DND-41 (cell line): ENCODE measurements around the gene HS3ST5.

Source experiments
- EZH2 ChIP-seq: IDR thresholded peaks from 3 replicates; pipeline ENCODE4 v1.6.1; 2012; ENCODE audit warnings: borderline replicate concordance, low read depth, mild to moderate bottlenecking, moderate library complexity, low read length, inconsistent platforms; ENCODE audit not compliant: severe bottlenecking
- TF ChIP-seq, protein P1 (sequence below): IDR thresholded peaks from 2 replicates; pipeline ENCODE4 v1.5.1; 2012; ENCODE audit warnings: borderline replicate concordance, low read length, moderate library complexity, mild to moderate bottlenecking; ENCODE audit not compliant: poor library complexity, severe bottlenecking; ENCODE audit errors: extremely low read depth

DNA sequence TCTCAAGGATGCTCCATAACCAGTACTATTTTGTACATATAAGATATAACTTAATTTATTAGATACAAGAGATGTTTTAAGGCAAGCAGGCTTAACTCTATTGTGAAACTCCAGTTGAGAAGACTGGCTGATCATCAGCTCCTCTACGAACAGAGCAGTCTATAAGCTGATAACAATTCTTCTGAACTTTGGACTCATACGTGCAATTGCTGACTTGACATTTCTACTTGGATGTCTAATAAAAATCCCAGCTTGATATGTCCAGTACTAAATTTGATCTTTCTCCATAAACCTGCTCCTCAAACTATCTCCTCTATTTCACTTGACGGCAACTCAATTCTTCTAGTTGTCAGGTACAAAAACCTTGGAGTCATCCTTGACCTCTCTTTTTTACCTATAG lies 141.9 kb downstream of the HS3ST5 start:
- TF ChIP-seq, protein P1, sequence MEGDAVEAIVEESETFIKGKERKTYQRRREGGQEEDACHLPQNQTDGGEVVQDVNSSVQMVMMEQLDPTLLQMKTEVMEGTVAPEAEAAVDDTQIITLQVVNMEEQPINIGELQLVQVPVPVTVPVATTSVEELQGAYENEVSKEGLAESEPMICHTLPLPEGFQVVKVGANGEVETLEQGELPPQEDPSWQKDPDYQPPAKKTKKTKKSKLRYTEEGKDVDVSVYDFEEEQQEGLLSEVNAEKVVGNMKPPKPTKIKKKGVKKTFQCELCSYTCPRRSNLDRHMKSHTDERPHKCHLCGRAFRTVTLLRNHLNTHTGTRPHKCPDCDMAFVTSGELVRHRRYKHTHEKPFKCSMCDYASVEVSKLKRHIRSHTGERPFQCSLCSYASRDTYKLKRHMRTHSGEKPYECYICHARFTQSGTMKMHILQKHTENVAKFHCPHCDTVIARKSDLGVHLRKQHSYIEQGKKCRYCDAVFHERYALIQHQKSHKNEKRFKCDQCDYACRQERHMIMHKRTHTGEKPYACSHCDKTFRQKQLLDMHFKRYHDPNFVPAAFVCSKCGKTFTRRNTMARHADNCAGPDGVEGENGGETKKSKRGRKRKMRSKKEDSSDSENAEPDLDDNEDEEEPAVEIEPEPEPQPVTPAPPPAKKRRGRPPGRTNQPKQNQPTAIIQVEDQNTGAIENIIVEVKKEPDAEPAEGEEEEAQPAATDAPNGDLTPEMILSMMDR = no peak
- TF ChIP-seq EZH2 = no peak
